NT2/D1 (cell line): Measurements from ENCODE around the gene FHOD3.
"Not testable (repeated sequence)": the region's sequence is repeated elsewhere in the genome, so short reads cannot be mapped to it uniquely, and the experiment has no call there.

ENCODE experiments used
- DNase-seq: peaks from one replicate; pipeline ENCODE4 v3.0.0-alpha.2; 2011; ENCODE audit warnings: low read depth, low spot score
- H3K27me3 ChIP-seq: 2 replicates; pipeline ENCODE4 v1.6.0; 2011; ENCODE audit warnings: mild to moderate bottlenecking; ENCODE audit not compliant: insufficient read length, insufficient read depth
- H3K36me3 ChIP-seq: 2 replicates; pipeline ENCODE4 v1.6.1; 2011; ENCODE audit warnings: mild to moderate bottlenecking, low read length, mixed read lengths; ENCODE audit not compliant: insufficient read depth, insufficient read length
- H3K4me1 ChIP-seq: 2 replicates; pipeline ENCODE4 v1.5.1; 2011; ENCODE audit not compliant: insufficient read depth, insufficient read length
- H3K4me3 ChIP-seq: 2 replicates; pipeline ENCODE4 v1.5.1; 2011; ENCODE audit warnings: low read depth; ENCODE audit not compliant: insufficient read length
- H3K9ac ChIP-seq: 2 replicates; pipeline ENCODE4 v1.6.0; 2011; ENCODE audit warnings: low read depth; ENCODE audit not compliant: insufficient read length
- H3K9me3 ChIP-seq: 2 replicates; pipeline ENCODE4 v1.5.1; 2011; ENCODE audit warnings: mild to moderate bottlenecking, low read length; ENCODE audit not compliant: insufficient read depth
- SUZ12 ChIP-seq: IDR thresholded peaks from 2 replicates; pipeline ENCODE4 v1.6.1; 2011; ENCODE audit not compliant: insufficient read length, insufficient read depth; ENCODE audit errors: extremely low read depth
- YY1 ChIP-seq: IDR thresholded peaks from 2 replicates; pipeline ENCODE4 v1.6.1; 2011; ENCODE audit not compliant: insufficient read length, insufficient read depth
- ZNF274 ChIP-seq: IDR thresholded peaks from 2 replicates; pipeline ENCODE4 v1.6.1; 2011; ENCODE audit warnings: mild to moderate bottlenecking, low read depth, low read length

The FHOD3 gene

DNA sequence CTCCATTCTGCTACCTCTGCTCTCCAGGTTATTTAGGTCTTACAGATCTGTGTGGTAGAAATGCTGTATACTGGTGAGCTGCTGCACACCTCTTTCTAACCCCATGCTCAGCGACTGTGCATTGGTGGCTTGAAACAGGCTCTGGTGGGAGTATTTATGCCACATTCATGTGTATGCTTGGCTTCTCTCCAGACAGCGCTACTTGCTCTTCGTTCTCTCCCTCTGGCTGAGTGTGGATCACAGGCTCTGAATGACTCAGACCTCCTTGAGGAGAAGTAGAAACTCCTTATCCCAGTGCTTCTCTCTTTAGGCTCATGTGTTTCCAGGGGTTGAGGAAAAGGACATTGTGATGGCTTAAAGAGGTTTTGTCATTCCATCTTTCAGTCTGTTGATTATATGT lies 54.9 kb downstream of the FHOD3 start:
- no peak for DNase-seq
- no peaks in the 10 kb centered on the region for H3K36me3 ChIP-seq
- no peaks in the 10 kb centered on the region for H3K9me3 ChIP-seq
- no peaks in the 10 kb centered on the region for H3K27me3 ChIP-seq
- H3K4me1 ChIP-seq = no peaks in the 10 kb centered on the region
- TF ChIP-seq YY1 (no peak), SUZ12 (no peak), ZNF274 (no peak)
- no peak overlapping the region for H3K9ac ChIP-seq
- no peak overlapping the region for H3K4me3 ChIP-seq

DNA sequence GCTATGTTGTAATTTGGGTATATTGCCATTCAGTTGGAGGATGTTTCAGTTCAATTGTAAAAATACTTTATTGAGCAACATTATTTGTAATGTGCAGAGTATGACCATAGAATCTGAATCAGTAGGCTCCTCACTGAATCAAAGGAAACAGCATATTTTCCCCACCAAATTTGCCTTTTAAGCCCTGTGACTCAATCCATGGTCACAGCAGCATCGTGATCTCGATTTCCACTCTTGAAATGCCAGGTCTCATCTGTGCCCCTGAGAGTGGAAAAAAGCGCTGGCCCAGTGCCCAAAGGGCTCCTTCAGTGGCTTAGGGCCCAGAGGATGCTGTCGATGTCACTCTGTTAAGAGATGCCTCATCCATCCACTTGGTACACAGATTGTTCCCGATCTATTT lies 57.5 kb downstream of the FHOD3 start:
- Histone ChIP-seq H3K36me3 (no peaks in the 10 kb centered on the region), H3K27me3 (no peaks in the 10 kb centered on the region), H3K4me1 (no peaks in the 10 kb centered on the region), H3K4me3 (no peak overlapping the region), H3K9ac (no peak overlapping the region), H3K9me3 (no peaks in the 10 kb centered on the region)
- no peak for DNase-seq
- no peak for TF ChIP-seq ZNF274
- no peak for TF ChIP-seq YY1
- no peak for TF ChIP-seq SUZ12

DNA sequence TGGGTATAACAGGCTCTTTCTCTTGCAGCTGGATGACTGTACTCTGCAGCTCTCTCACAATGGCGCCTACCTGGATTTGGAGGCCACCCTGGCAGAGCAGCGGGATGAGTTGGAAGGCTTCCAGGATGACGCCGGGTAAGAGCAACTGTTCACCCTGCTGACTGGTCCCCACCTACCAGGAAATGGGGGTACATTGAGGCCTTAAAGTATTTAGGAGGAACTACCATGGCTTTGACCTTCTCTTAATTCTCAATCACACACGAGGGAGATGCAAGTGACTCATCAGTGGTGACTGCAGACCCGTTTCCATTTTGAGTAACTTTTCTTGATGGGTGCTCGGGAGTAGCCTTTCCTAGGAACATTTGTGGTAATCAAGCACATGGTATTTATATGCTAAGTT lies 58.0 kb downstream of the FHOD3 start:
- H3K4me1 ChIP-seq = no peaks in the 10 kb centered on the region
- no peak for TF ChIP-seq YY1
- TF ChIP-seq SUZ12 = no peak
- no peak for TF ChIP-seq ZNF274
- H3K36me3 ChIP-seq = no peaks in the 10 kb centered on the region
- no peaks in the 10 kb centered on the region for H3K27me3 ChIP-seq
- H3K9ac ChIP-seq = no peak overlapping the region
- no peak overlapping the region for H3K4me3 ChIP-seq
- no peaks in the 10 kb centered on the region for H3K9me3 ChIP-seq
- no peak for DNase-seq

DNA sequence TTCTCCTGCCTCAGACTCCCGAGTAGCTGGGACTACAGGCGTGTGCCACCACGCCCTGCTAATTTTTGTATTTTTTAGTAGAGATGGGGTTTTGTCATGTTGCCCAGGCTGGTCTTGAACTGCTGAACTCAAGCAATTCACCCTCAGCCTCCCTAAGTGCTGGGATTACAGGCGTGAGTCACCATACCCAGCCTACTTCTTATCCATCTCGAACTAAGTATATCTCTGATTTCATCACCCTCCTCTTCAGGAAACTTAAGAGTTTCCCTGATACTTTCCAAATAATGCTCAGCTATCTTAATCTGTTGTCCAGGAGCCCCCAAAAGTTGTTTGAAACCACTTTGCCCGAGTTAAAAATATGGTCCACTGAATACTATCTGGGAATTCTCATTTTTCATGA lies 59.2 kb downstream of the FHOD3 start:
- H3K36me3 ChIP-seq, H3K27me3 ChIP-seq, DNase-seq, H3K4me1 ChIP-seq, H3K4me3 ChIP-seq, H3K9ac ChIP-seq, H3K9me3 ChIP-seq: not testable (repeated sequence)

DNA sequence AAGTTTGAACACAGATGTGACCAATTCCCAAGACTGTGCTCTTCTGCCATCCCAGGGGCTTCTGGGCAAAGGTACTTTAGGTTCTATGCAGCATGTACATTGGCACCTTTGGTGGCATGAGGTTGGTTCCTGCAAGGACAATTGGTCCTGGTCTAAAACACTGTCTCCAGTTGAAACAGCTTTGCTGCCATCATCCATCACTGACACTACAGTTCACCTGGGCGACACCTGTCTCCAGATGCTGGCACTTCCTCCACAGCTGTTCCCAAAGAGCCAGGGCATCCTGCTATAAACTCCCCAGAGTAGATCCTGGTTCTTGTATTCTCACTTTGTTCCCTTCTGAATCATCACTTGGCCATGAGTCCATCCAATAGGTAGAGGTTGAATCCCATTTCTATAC lies 60.6 kb downstream of the FHOD3 start:
- TF ChIP-seq SUZ12 (no peak), YY1 (no peak), ZNF274 (no peak)
- no peaks in the 10 kb centered on the region for H3K4me1 ChIP-seq
- no peak overlapping the region for H3K4me3 ChIP-seq
- DNase-seq = no peak
- H3K9me3 ChIP-seq = no peaks in the 10 kb centered on the region
- no peaks in the 10 kb centered on the region for H3K27me3 ChIP-seq
- no peaks in the 10 kb centered on the region for H3K36me3 ChIP-seq
- no peak overlapping the region for H3K9ac ChIP-seq

DNA sequence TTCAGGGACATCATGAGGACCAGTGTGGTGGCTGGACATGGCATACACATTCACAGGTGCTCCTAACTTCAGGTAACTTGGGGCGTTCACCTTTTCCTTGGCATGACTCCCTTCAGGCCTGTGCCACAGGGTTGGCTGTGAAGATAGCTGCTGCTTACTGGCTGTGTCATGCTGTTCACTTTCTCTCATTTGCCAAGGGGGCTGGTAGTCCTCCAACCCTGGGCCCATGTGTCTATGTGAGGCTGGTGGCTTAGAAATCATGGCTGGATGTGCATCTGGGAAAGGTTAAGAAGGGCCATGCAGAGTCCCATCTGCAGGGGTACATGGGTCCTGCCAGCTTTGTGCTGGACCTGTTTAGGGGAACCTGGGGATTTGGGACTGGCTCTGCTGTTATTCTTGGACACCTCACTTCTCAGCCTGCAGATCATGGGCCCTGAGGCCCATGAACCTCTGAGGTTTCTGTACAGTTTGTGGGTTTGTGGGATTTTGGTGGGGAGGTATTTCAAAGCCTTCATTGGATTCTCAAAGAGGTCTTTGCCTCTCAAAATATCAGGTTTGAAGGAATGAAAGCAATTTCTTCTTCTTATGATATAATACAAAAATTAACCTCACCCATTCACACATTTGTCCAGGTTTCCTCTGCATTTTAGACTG lies 62.9 kb downstream of the FHOD3 start:
- TF ChIP-seq SUZ12 (no peak), YY1 (no peak), ZNF274 (no peak)
- Histone ChIP-seq H3K36me3 (no peaks in the 10 kb centered on the region), H3K9ac (no peak overlapping the region), H3K27me3 (no peaks in the 10 kb centered on the region), H3K9me3 (no peaks in the 10 kb centered on the region), H3K4me1 (no peaks in the 10 kb centered on the region), H3K4me3 (no peak overlapping the region)
- no peak for DNase-seq

DNA sequence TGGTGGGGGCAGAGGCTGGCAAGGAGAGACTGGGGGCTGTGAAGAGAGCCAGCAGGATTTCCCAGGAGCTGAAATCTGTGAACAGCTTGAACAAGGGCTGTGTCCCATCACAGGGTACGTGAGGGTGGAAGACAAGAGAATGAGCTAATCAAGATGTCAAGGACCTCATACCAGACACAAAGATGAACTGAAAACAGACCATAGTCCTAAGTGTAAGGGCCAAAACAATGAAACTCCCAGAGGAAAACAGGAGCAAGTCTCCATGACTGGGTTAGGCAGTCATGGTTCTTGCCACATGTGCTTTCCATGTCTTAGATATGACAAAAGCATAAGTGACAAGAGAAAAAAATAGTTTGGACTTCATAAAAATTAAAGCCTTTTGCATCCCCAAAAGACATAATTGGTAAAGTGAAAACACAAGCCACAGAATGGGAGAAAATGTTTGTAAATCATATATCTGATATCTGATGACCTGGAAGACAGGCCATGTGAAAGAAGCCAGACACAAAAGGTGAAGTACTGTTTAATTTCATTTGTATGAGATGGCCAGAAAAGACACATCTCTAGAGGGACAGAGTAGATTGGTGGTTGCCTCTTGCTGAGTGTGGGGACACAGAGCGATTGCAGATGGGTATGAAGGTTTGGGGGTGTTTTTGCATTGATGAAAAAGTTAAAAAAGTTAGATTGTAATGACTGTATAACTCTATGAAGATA lies 67.6 kb downstream of the FHOD3 start:
- Histone ChIP-seq H3K9me3 (no peaks in the 10 kb centered on the region), H3K9ac (no peak overlapping the region), H3K36me3 (no peaks in the 10 kb centered on the region), H3K4me1 (no peaks in the 10 kb centered on the region), H3K27me3 (no peaks in the 10 kb centered on the region), H3K4me3 (no peak overlapping the region)
- TF ChIP-seq ZNF274 (no peak), SUZ12 (no peak), YY1 (no peak)
- DNase-seq = no peak
